Muscle of leg (tissue), 16 donors: ENCODE measurements around the gene CUEDC2. TPM values are rescaled to one million over a fixed set of nuclear protein-coding genes. Genes with fewer than 3 reads are reported as not detected.

Experiments used
- DNase-seq: peaks from one replicate; pipeline ENCODE4 v3.0.0; 2013
- H3K27ac ChIP-seq: one replicate; pipeline ENCODE4 v1.5.1; 2013; ENCODE audit warnings: mild to moderate bottlenecking, low read length, control low read depth
- H3K27me3 ChIP-seq: one replicate; pipeline ENCODE4 v1.6.1; 2013; ENCODE audit warnings: low read length; ENCODE audit not compliant: control insufficient read depth, insufficient read depth
- H3K36me3 ChIP-seq: one replicate; pipeline ENCODE4 v1.6.1; 2013; ENCODE audit warnings: low read length; ENCODE audit not compliant: control insufficient read depth, insufficient read depth
- H3K4me1 ChIP-seq: one replicate; pipeline ENCODE4 v1.6.1; 2013; ENCODE audit warnings: low read length; ENCODE audit not compliant: control insufficient read depth, insufficient read depth
- H3K4me3 ChIP-seq: one replicate; pipeline ENCODE4 v1.5.1; 2013; ENCODE audit warnings: low read length, control low read depth
- H3K9me3 ChIP-seq: replicated peaks from 2 replicates; pipeline ENCODE4 v1.6.1; 2013; ENCODE audit warnings: low read depth, low read length; ENCODE audit not compliant: control insufficient read depth
- WGBS: methylation state at CpG from one replicate; pipeline ENCODE4 v1.1.5; 2013; ENCODE audit warnings: missing lambda C conversion rate; ENCODE audit not compliant: insufficient coverage; 5-methylcytosine and 5-hydroxymethylcytosine counted together
- long read RNA-seq, 11 donors: transcript quantifications; one replicate each; lab custom pipeline, GENCODE V29; 2026
- polyA plus RNA-seq, 8 donors: library from polyadenylated mRNA; unstranded; fragments of 120-200 nt; gene quantifications; one replicate each; pipeline versions ENCODE4 v1.2.1 to v1.2.3, GENCODE V29; 2013; ENCODE audit warnings: inconsistent platforms in 1 of 8, low replicate concordance in 1 of 8; ENCODE audit not compliant: insufficient read length in 8 of 8, insufficient read depth in 1 of 8
- total RNA-seq: library from RNA; stranded (reverse); fragments of 120-200 nt; gene quantifications from one replicate; pipeline ENCODE4 v1.2.4, GENCODE V29; 2013

Gene CUEDC2, protein sequence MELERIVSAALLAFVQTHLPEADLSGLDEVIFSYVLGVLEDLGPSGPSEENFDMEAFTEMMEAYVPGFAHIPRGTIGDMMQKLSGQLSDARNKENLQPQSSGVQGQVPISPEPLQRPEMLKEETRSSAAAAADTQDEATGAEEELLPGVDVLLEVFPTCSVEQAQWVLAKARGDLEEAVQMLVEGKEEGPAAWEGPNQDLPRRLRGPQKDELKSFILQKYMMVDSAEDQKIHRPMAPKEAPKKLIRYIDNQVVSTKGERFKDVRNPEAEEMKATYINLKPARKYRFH
- total RNA-seq, result 44.9 TPM
- 10 to 100 TPM; 55.4 to 65.3 (median 62.4) TPM for polyA plus RNA-seq
- long read RNA-seq, donor 1, transcript CUEDC2-201 (9 exons, 1,191 nt), result major isoform, 11 of 12 reads
- long read RNA-seq, donor 1, partial matches to known transcripts, result 0 of 12 reads
- long read RNA-seq, donor 1, other reads (novel, unspliced or antisense), result 0 of 12 reads
- long read RNA-seq, donor 2, partial matches to known transcripts, result 0 of 5 reads
- long read RNA-seq, donor 2, other reads (novel, unspliced or antisense), result 0 of 5 reads
- long read RNA-seq, donor 3, transcript CUEDC2-201 (9 exons, 1,191 nt), result major isoform, 48 of 64 reads
- long read RNA-seq, donor 3, partial matches to known transcripts, result 14 of 64 reads
- long read RNA-seq, donor 3, other reads (novel, unspliced or antisense), result 0 of 64 reads
- long read RNA-seq, donor 4, transcript CUEDC2-201 (9 exons, 1,191 nt), result major isoform, 23 of 24 reads
- long read RNA-seq, donor 4, partial matches to known transcripts, result 0 of 24 reads
- long read RNA-seq, donor 4, other reads (novel, unspliced or antisense), result 0 of 24 reads
- long read RNA-seq, donor 5, transcript CUEDC2-201 (9 exons, 1,191 nt), result major isoform, 72 of 102 reads
- long read RNA-seq, donor 5, partial matches to known transcripts, result 17 of 102 reads
- long read RNA-seq, donor 5, other reads (novel, unspliced or antisense), result 13 of 102 reads
- long read RNA-seq, donor 6, transcript CUEDC2-201 (9 exons, 1,191 nt), result major isoform, 46 of 63 reads
- long read RNA-seq, donor 6, partial matches to known transcripts, result 9 of 63 reads
- long read RNA-seq, donor 6, other reads (novel, unspliced or antisense), result 8 of 63 reads
- long read RNA-seq, donor 7, transcript CUEDC2-201 (9 exons, 1,191 nt), result major isoform, 31 of 49 reads
- long read RNA-seq, donor 7, partial matches to known transcripts, result 18 of 49 reads
- long read RNA-seq, donor 7, other reads (novel, unspliced or antisense), result 0 of 49 reads
- long read RNA-seq, donor 8, transcript CUEDC2-201 (9 exons, 1,191 nt), result major isoform, 19 of 35 reads
- long read RNA-seq, donor 8, partial matches to known transcripts, result 14 of 35 reads
- long read RNA-seq, donor 8, other reads (novel, unspliced or antisense), result 0 of 35 reads
- long read RNA-seq, donor 9, transcript CUEDC2-201 (9 exons, 1,191 nt), result major isoform, 20 of 30 reads
- long read RNA-seq, donor 9, partial matches to known transcripts, result 8 of 30 reads
- long read RNA-seq, donor 9, other reads (novel, unspliced or antisense), result 0 of 30 reads
- long read RNA-seq, donor 10, transcript CUEDC2-201 (9 exons, 1,191 nt), result major isoform, 38 of 39 reads
- long read RNA-seq, donor 10, partial matches to known transcripts, result 0 of 39 reads
- long read RNA-seq, donor 10, other reads (novel, unspliced or antisense), result 0 of 39 reads
- long read RNA-seq, donor 11, transcript CUEDC2-201 (9 exons, 1,191 nt), result major isoform, 32 of 46 reads
- long read RNA-seq, donor 11, partial matches to known transcripts, result 10 of 46 reads
- long read RNA-seq, donor 11, other reads (novel, unspliced or antisense), result 0 of 46 reads

DNA sequence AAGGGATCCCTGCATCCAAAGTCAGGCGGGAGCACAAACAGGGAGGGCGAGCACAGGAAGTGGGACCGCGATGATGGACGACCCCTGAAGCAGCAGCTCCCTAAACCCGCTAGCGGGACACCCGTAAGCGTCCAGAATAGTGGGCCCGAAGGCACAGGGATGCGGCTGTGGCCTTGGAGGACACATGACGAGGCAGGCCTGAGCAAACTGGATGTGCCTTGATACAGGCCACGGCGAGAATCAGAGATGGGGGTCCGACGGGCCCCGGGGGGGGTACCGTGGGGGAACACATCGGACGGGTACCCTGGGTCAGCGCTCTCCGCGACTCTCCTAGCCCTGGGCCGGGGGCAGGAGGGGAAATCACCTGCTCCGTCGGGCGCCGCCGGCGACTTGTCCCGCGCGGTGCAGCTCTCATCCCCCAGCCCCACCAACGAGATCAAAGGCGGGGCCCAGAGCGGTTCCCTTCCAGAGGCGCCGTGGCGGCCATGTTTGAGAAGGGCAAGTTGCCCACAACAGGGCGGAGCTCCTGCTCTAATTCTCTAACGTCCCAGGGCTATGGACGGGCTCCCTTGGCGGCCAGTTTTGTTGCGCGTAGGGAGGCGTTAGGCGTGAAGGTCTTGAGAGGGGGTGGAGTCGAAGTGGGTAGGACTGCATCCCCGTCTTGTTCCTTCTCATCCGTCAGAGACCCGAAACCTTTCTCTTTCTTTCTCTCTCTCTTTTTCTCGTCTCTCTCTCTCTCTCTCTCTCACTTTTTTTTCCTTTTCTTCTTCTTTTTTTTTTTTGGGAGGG lies at the start of gene CUEDC2:
CUEDC2 (minus strand) TSS at position 413 of the 789 bp plus-strand sequence. CDS start 7,386 bp downstream, outside the sequence.
- peaks cover 16% of the 10 kb centered on the region for H3K27me3 ChIP-seq
- peak within 1 kb of the TSS; percentile 84 for H3K4me3 ChIP-seq
- H3K4me1 ChIP-seq, result peaks cover 27% of the 10 kb centered on the region
- H3K9me3 ChIP-seq, result no peaks in the 10 kb centered on the region
- H3K27ac ChIP-seq, result peak within 1 kb of the TSS; percentile 79
- DNase-seq, result peak; percentile 99
- no peaks in the 10 kb centered on the region for H3K36me3 ChIP-seq
- under 1% methylated on average over 42 of the region's 52 CpGs for WGBS

DNA sequence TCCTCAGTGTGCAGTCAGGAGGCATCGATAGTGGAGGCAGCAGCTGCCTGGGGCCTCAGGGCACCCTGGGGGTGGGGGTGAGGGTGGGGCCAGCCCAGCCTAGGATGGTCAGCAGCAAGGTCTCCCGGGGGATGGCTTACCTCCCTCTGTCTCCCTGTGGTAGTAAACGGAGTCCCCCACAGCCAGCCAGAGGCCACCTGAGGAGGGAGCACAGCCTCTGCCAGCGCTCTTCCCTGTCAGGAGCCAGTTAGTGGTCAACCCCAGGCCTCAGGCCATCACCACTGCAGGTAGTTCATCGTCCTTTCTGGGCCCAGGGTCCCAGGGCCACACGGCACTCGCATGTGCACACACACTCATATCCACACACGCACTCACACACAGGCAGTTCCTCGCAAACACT lies 48.0 kb upstream of the CUEDC2 start:
- no peaks in the 10 kb centered on the region for H3K27me3 ChIP-seq
- no peak for DNase-seq
- H3K9me3 ChIP-seq, result no peaks in the 10 kb centered on the region
- H3K27ac ChIP-seq, result no peak overlapping the region
- peaks cover 17% of the 10 kb centered on the region for H3K4me1 ChIP-seq
- WGBS, result 89% methylated on average over 5 of the region's 9 CpGs
- no peak overlapping the region for H3K4me3 ChIP-seq
- peaks cover 71% of the 10 kb centered on the region for H3K36me3 ChIP-seq

DNA sequence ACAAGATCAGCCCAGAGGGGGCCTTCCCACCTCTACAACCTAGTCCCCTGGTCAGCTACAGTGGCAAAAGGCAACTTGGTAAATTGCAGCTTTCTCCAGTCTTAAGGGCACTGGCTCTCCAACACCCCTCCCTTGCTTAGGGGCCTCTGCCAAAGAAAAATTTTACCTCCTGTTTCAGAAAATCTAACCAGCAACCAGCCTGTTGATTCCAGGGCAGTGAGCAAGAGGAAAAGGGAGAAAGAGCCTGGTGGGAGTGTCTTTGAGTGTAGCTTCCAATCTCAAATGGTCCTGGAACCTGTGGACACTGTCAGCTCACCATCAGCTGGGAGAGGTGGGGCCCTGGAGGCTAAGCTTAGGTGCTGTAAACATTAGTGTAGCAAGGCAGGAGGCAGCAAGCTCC lies 47.3 kb upstream of the CUEDC2 start:
- Histone ChIP-seq H3K27ac (peak overlapping the region; percentile 7), H3K9me3 (no peaks in the 10 kb centered on the region), H3K4me3 (no peak overlapping the region), H3K27me3 (no peaks in the 10 kb centered on the region), H3K36me3 (peaks cover 64% of the 10 kb centered on the region), H3K4me1 (peaks cover 10% of the 10 kb centered on the region)
- no peak for DNase-seq

DNA sequence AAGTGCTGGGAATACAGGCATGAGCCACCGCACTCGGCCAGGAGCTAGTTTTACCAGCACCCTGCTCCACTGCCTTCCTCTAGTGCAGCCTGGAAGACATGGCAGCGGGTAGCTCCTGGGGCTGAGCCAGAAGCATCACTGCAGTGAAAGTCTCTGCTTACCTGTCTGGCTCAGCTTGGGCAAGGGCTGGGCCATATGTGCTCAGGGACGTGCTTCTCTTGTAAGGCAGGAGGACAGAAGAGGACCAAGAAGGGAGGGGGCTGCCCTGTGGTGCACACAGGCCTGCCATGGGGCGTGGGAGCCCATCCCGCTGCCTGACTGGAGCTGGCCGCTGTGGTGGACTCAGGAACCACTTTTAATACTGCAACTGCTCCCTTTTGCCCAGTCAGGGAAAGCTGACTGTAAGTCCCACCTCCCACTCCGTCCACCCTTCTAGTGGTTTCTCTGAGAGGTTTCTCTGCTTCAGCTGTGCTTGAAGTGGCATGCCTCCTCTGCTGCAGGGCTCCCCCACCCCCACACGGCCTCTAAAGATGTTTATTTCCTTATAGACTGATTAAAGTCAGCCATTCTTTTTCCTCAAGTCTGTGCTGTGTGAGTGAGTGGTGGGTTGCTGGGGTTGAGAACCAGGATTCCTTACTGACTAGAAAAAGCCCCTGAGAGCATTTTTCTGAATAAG lies 44.2 kb upstream of the CUEDC2 start:
- WGBS, result 79% methylated on average over 6 of the region's 9 CpGs
- no peak overlapping the region for H3K27ac ChIP-seq
- H3K36me3 ChIP-seq, result peaks cover 33% of the 10 kb centered on the region
- H3K27me3 ChIP-seq, result no peaks in the 10 kb centered on the region
- peaks cover 4% of the 10 kb centered on the region for H3K4me1 ChIP-seq
- no peak for DNase-seq
- no peaks in the 10 kb centered on the region for H3K9me3 ChIP-seq
- H3K4me3 ChIP-seq, result no peak overlapping the region

DNA sequence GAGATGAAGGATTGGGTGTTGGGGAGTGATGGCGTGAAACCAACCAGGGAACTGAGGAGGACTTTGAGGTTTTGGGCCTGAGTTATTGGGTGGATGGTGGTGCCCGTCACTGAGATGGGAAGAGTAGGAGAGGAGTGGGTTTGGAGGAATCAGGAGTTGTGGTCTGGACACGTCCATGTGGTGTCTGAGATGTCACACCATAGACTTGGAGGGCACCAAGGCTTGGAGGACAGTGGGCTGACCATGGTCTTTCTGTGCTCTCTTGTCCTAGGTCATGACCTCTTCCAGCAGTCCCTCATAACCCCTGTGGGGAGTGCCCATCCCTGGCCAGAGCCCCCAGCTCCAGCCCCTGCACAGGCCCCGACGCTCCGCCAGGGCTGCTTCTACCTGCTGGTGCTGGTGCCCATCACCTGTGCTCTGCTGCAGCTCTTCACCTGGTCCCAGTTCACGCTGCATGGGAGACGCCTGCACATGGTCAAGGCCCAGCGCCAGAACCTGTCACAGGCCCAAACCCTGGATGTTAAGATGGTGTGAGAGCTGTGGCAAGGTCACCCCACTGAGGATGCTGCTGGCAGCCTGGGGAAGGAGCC lies 43.2 kb upstream of the CUEDC2 start:
- WGBS, result 94% methylated on average over 9 of the region's 9 CpGs
- Histone ChIP-seq H3K27ac (no peak overlapping the region), H3K36me3 (peaks cover 23% of the 10 kb centered on the region), H3K4me1 (peaks cover 4% of the 10 kb centered on the region), H3K9me3 (no peaks in the 10 kb centered on the region), H3K4me3 (no peak overlapping the region), H3K27me3 (no peaks in the 10 kb centered on the region)
- DNase-seq, result no peak

DNA sequence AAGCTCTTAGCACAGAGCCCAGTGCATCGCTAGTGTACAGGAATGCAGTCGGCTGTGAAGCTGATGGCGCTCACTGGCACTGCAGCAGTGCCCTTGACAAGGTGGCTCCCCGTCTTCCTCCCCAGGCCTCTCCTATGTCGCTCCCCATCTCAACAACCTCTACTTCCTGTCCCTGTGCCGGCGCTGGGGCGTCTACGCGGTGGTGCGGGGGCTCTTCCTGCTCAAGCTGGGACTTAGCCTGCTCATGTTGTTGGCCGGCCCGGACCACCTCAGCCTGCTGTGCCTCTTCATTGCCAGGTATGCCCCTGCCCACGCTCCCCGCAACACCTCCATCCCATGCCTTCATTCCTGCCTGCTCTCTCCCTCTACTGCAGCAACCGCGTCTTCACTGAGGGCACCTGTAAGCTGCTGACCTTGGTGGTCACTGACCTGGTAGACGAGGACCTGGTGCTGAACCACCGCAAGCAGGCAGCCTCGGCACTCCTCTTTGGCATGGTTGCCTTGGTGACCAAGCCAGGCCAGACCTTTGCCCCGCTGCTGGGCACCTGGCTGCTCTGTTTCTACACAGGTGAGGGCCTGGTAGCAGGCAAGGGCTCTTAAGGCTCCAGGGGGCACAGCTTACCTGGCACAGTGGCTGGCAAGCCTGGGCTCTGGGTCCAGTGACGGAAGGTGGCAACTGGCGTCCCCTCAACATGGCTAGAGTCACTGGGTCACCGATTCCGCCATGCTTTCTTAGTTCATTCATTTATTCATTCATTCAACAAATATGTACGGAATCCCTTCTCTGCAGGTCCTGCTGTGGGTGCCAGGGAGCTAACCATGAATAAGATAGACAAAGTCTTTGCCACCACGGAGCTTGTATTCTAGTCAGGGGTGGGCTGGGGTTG lies 41.3 kb upstream of the CUEDC2 start:
- H3K27ac ChIP-seq, result no peak overlapping the region
- no peaks in the 10 kb centered on the region for H3K27me3 ChIP-seq
- peaks cover 7% of the 10 kb centered on the region for H3K36me3 ChIP-seq
- H3K4me1 ChIP-seq, result no peaks in the 10 kb centered on the region
- WGBS, result 90% methylated on average over 23 of the region's 27 CpGs
- DNase-seq, result no peak
- H3K4me3 ChIP-seq, result no peak overlapping the region
- no peaks in the 10 kb centered on the region for H3K9me3 ChIP-seq

DNA sequence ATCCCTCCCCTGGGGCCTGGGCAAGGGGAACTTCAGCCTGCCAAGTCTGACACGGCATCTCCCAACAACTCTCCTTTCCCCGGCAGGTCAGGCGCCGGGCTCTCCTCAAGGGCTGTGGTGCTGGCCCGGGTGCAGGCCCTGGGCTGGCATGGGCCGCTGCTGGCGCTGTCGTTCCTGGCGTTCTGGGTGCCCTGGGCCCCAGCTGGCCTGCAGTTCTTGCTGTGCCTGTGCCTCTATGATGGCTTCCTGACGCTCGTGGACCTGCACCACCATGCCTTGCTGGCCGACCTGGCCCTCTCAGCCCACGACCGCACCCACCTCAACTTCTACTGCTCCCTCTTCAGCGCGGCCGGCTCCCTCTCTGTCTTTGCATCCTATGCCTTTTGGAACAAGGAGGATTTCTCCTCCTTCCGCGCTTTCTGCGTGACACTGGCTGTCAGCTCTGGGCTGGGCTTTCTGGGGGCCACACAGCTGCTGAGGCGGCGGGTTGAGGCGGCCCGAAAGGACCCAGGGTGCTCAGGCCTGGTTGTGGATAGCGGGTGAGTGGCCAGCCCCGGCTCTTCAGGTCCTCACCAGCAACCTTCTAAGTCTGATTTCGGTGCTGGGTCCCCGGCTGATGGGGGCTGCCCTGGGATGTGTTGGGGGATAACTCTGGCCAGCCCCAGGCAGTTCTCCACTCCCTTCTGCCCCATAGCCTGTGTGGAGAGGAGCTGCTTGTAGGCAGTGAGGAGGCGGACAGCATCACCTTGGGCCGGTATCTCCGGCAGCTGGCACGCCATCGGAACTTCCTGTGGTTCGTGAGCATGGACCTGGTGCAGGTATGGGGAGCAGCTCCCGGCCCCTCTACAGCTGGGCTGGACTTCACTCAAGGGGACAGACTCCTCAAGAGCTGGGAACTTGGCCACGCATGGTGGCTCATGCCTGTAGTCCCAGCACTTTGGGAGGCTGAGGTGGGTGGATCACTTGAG lies 38.5 kb upstream of the CUEDC2 start:
- no peak for DNase-seq
- Histone ChIP-seq H3K27me3 (no peaks in the 10 kb centered on the region), H3K4me1 (no peaks in the 10 kb centered on the region), H3K36me3 (no peaks in the 10 kb centered on the region), H3K9me3 (no peaks in the 10 kb centered on the region), H3K27ac (no peak overlapping the region), H3K4me3 (no peak overlapping the region)
- 89% methylated on average over 31 of the region's 36 CpGs for WGBS
